ENCODE results near the gene ANKS6. TPM values are rescaled to one million over a fixed set of nuclear protein-coding genes. Genes with fewer than 3 reads are reported as not detected.

The ANKS6 gene
- total and polyA plus RNA-seq, 10 of the 15 experiments (the other 5 are each of a cell fraction or from before 2014, with no cell fraction given): 2.0 to 16.2 (median 6.1) TPM

DNA sequence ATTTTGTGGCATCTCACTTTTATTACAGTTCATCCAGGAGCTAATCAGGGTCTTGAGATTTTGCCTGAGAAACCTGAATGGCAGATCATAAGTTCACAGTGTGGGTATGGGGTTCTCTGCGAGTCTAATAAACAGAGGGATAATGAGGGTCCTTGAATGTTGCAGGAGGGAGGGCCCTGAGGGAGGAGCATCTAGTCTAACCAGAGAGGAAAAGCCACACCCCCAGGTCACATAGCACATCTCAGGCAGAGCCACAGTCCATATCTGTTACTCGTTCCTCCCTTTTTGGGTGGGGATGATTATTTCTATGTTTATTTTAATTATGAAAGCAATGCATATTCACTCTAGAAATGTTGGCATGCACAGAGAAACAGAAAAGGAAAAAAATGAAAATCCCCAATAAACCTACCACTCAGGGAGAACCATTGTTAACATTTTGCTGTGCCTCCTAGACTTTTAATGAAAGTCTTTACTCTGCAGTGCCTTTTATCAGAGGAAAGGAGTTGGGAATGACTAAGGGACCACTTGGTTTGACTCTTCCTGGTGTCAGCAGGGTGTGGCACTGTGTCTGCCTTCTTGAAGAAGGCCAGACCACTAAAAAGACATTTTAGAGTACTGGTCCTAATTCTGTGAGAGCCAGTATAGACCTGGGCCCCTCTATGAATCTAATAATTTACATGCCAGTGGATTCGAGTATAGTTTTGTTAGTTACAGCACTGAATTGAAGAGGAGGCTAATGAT, 13.9 kb upstream of the ANKS6 start (continued):
- TF ChIP-seq SKIL (IDR thresholded peaks at IDR 0.05; ENCODE audit: low read depth, poor library complexity, severe bottlenecking) (no peak), CEBPB (IDR thresholded peaks at IDR 0.05; ENCODE audit: borderline replicate concordance in 1 of 2, low read depth in 2 of 2, low read length in 2 of 2) (no peak), LARP7 (IDR thresholded peaks at IDR 0.05) (no peak), ZNF384 (IDR thresholded peaks at IDR 0.05; ENCODE audit: borderline replicate concordance, low read depth, low read length) (no peak)
- TF ChIP-seq, protein P1, sequence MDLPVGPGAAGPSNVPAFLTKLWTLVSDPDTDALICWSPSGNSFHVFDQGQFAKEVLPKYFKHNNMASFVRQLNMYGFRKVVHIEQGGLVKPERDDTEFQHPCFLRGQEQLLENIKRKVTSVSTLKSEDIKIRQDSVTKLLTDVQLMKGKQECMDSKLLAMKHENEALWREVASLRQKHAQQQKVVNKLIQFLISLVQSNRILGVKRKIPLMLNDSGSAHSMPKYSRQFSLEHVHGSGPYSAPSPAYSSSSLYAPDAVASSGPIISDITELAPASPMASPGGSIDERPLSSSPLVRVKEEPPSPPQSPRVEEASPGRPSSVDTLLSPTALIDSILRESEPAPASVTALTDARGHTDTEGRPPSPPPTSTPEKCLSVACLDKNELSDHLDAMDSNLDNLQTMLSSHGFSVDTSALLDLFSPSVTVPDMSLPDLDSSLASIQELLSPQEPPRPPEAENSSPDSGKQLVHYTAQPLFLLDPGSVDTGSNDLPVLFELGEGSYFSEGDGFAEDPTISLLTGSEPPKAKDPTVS (IDR thresholded peaks at IDR 0.05; ENCODE audit: low read depth, low read length): no peak

- ChIA-PET SMC1A (ENCODE audit: uncharacterized antibody, unreplicated experiment) (no interaction called here), RAD21 (ENCODE audit: unreplicated experiment) (no interaction called here), POLR2A (no interaction called here), CTCF (no interaction called here)
- H3K4me2 ChIP-seq (ENCODE audit: control insufficient read depth, insufficient read depth): no peak overlapping the region
- 0 out of 2 replicates have a peak, but pooled peaks cover 4% of the 10 kb centered on the region for H3K4me1 ChIP-seq (ENCODE audit: control insufficient read depth, insufficient read depth, low read length)
- H2AFZ ChIP-seq (ENCODE audit: control insufficient read depth, low read depth, low read length): no peak overlapping the region
- no peak overlapping the region for H3K9ac ChIP-seq (ENCODE audit: control insufficient read depth, insufficient read depth, low read length)
- intact Hi-C loops (cut with micrococcal nuclease; ENCODE audit: unreplicated experiment) (no loop called here), in situ Hi-C loops (cut with MboI) (no loop called here)
- TF ChIP-seq, protein P2, sequence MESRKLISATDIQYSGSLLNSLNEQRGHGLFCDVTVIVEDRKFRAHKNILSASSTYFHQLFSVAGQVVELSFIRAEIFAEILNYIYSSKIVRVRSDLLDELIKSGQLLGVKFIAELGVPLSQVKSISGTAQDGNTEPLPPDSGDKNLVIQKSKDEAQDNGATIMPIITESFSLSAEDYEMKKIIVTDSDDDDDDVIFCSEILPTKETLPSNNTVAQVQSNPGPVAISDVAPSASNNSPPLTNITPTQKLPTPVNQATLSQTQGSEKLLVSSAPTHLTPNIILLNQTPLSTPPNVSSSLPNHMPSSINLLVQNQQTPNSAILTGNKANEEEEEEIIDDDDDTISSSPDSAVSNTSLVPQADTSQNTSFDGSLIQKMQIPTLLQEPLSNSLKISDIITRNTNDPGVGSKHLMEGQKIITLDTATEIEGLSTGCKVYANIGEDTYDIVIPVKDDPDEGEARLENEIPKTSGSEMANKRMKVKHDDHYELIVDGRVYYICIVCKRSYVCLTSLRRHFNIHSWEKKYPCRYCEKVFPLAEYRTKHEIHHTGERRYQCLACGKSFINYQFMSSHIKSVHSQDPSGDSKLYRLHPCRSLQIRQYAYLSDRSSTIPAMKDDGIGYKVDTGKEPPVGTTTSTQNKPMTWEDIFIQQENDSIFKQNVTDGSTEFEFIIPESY (IDR thresholded peaks at IDR 0.05): no peak
- no peak for TF ChIP-seq ZNF24 (IDR thresholded peaks at IDR 0.05)
- no peak for ATAC-seq
- no peak overlapping the region for H3K27ac ChIP-seq (ENCODE audit: control insufficient read depth, insufficient read depth)
- WGBS (ENCODE audit: insufficient coverage, insufficient replicate concordance, low lambda C conversion rate, missing lambda C conversion rate): 74% methylated on average over 9 of the region's 9 CpGs
- no peaks in the 10 kb centered on the region for H3K36me3 ChIP-seq (ENCODE audit: control insufficient read depth in 2 of 2, insufficient read depth in 2 of 2, low read length in 1 of 2)
- H3K4me3 ChIP-seq: no peak overlapping the region
- BruUV-seq (replicated peaks): no TSS peak
- H3K79me2 ChIP-seq (ENCODE audit: control insufficient read depth, insufficient read depth, low read length): no peaks in the 10 kb centered on the region
- no peaks in the 10 kb centered on the region for H3K9me3 ChIP-seq (replicated peaks; ENCODE audit: control insufficient read depth, insufficient read depth, low read length)
- FAIRE-seq: no peak
- no peaks in the 10 kb centered on the region for H4K20me1 ChIP-seq (ENCODE audit: control insufficient read depth, insufficient read depth)
- H3K27me3 ChIP-seq (replicated peaks in 1 of 2; ENCODE audit: control insufficient read depth in 2 of 2, insufficient read depth in 2 of 2, low read length in 1 of 2): peaks cover 2 to 3% of the 10 kb centered on the region in 2 experiments; a peak in 3 of 4 replicates
- DNase-seq (ENCODE audit: low read depth, low spot score): no peak
Observed at GRCh38 chr9:98809311-98810101, 13.2 kb upstream of the ANKS6 start.
